Astrocyte of the hippocampus (primary cell): ENCODE results near the gene SMARCB1.

Experiments
- DNase-seq: peaks from one replicate; pipeline ENCODE4 v3.0.0; 2011; ENCODE audit warnings: low read depth, low spot score

Gene SMARCB1

DNA sequence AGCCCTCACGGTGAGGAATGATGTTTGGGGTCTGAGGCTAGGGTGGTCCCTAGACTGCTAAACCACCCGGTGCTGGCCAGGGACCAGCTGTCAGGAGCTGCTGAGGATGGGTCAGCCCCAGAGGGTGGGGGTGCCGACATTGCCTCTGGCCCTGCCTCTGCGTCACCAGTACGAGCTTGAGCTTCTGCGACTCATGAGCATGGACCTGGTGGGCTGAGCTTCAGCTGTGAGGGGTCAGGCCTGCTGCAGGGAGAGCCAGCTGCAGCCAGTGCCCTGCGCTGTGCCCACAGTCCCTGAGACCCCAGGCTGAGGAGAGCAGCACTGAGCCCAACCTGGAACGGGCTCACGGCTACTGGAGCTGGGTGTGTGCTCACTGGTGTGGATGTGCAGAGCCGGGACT is 45.0 kb downstream of the SMARCB1 start:
- DNase-seq: no peak

DNA sequence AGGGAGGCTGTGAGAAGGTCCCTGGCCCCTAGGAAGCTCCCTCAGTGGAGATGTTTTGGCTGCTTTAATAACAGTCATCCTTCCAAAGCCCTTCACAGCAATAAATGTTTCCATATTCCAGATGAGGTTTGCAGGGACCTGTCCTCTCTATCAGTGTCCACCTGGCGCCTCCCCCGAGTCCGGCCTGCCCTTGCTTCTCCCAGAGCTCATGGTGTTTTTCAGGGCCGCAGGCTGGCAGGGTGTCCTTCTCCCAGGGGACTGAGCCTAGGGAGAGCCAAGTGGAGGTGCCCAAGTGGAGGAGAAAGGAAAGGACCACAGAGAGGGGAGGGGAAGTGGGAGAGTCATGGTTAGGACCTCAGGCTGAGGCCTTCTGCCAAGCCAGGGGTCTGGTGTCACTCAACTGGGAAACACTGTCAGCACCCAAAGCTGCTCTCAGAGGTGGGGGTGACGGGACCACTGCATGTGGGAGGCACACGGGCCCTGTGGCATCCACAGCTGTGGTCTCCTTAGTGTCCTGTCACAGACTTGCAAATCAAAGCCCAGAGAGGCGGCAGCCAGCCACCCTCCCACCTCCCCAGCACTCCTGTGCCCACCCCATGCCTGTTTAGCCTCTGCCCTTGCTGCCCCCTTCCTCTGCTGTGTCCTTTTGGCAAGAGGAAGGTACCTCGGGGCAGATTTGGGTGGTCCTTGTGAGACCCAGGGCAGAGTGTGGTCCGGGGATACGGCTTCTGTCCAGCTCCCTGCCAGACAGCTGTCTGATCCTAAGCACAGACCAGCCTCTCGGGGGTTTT is 45.7 kb downstream of the SMARCB1 start:
- DNase-seq: no peak

- no peak for DNase-seq
Observed at GRCh38 chr22:23833017-23833751, 46.4 kb downstream of the SMARCB1 start.

DNA sequence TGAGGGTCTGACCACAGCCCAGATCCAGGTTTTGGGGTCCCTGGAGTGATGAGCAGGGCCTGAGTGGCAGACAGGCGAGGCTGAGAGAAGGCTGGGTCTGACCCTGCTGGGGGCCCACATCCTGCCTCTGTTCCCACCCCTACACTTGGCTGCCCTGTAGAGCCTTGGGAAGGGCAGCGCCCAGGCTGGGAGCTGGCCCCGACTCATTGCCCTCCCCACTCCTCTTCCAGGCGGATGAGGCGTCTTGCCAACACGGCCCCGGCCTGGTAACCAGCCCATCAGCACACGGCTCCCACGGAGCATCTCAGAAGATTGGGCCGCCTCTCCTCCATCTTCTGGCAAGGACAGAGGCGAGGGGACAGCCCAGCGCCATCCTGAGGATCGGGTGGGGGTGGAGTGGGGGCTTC is 47.1 kb downstream of the SMARCB1 start:
- DNase-seq: no peak

GRCh38 chr22:23834406-23834792 is 47.6 kb downstream of the SMARCB1 start:
- DNase-seq: no peak

GRCh38 chr22:23834793-23835483 is 48.2 kb downstream of the SMARCB1 start:
- no peak for DNase-seq

DNA sequence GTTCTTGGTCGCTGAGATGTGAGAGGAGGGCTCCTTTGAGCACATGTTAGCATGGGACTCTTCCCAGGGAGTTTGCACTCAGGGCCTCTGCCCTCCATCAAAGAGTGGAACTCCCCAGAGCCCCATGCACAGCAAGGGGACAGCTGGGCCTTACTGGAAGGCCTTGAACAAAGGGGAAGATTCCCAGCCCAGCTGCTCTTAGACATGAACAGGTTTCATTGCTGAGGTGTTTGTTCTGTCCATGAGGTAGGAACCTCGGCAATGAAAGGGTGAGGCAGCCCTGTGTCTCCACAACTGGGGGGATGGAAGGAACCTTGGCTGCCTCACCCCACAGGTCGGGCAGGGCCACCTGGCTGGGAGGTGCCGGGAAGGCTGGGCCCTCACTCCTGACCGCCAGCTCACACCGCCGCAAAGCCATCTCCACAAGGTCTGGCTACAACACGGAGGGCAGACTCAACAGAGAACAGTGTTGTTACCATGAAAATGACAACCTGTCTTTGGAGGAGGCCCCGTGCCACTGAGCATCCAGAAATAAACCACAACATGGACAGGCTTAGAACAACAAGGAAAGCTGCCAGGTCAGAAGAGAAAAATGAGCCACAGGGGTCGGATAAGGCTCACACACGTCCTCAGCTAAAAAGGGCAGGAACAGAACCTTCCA is 48.8 kb downstream of the SMARCB1 start:
- no peak for DNase-seq

- DNase-seq: no peak
Observed at GRCh38 chr22:23836281-23836680, 49.5 kb downstream of the SMARCB1 start.

DNA sequence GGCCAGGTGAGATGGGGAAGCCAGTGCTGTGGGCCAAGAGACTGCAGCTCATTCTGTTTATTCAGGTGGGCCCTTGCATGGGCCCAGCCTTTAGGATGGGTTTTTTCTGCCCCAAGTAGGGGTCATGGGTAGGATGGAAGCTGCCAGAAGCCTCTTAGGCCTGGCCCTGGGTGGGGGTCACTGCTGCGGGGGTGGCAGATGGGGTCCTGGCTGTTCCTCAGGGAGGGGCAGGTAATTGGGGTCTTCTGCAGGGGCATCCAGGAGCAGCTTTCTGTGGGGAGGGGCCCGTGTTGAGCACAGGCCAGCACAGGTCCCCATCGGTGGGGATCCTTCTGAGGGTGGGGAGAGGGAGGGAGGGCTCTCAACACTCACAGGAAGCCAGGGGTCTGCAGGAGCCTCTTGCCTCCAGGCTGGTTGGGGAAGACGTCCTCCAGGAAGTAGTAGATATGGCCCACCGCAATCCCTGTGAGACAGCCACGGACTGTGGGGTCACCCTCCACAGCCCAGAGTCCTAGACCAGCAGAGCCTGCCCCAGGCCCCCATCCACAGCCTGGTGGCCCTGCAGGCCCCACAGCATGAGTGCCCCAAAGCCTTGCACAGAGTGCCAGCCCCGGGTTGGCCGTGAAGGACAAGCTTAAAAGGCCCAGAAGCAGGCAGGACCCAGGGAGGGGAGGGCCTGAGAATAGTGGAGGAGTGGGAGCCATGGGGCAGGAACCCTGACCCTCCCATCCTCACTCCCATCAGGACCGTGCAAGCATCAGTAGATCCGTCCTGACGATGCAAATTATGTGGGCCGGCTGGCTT is 50.1 kb downstream of the SMARCB1 start:
- DNase-seq: no peak

DNA sequence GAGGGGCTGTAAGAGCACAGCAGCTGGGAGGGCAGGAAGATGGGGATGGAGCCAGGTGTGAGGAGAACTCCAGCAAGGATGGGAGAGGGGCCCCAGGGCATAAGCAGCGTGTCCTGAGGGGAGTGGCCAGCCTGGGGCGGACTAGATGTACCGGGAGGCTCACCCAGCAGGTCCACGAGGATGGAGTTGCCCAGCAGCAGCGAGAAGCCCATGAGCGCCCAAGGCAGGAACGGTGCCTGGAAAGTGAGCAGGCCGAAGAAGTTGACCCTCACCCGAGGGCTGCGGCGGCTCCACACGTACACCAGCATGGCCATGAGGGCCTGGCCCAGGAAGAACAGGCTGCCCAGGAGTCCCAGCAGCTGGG is 50.7 kb downstream of the SMARCB1 start:
- no peak for DNase-seq

- no peak for DNase-seq
Observed at GRCh38 chr22:23837911-23838680, 51.3 kb downstream of the SMARCB1 start.

DNA sequence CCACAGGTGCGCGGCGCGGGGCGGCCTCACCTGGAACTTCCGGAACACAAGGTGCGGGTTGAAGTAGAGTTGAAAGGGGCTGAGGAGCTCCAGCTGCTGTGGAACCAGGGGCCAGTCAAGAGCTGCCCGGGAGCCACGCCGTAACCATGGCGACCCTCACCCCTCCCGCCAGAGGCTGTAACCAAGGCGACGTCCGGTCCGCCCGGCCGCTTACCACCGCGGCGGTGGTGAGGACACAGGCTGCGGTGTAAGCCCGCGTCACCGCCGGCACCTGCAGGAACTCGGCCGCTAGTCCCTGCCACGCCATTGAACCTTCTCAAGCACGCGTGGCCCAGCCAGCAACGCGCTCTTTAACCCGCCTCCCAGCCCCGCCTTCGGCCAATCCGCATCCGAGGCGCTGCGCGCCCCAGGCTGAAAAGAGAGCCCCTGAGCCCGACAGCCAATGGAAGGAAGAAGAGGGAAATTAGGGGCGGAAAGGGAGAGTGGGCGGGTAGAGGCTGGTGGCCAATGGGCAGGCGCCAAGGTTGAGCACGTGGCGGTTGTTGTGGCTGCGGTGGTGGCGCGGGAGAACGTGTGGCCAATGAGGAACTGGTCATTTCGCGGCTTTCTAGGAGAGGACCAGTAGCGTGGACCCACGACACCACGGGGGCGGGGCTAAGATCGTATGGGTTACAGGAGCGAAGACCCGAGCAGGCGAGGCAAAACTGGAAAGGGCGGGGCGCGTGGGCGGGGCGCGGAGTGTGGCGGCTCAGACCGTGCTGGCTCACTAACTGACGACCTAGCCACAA is 52.1 kb downstream of the SMARCB1 start, which contains the start of gene DERL3:
TSS of gene DERL3 (minus strand) at position 326 of the 788 bp plus-strand sequence. CDS start at position 307, 19 bp downstream.
- DNase-seq: peak; percentile 98

GRCh38 chr22:23840026-23840425 is 53.3 kb downstream of the SMARCB1 start:
- DNase-seq: no peak

- no peak for DNase-seq
Observed at GRCh38 chr22:23841292-23841691, 54.5 kb downstream of the SMARCB1 start.

GRCh38 chr22:23841736-23842445 is 55.1 kb downstream of the SMARCB1 start:
- no peak for DNase-seq

DNA sequence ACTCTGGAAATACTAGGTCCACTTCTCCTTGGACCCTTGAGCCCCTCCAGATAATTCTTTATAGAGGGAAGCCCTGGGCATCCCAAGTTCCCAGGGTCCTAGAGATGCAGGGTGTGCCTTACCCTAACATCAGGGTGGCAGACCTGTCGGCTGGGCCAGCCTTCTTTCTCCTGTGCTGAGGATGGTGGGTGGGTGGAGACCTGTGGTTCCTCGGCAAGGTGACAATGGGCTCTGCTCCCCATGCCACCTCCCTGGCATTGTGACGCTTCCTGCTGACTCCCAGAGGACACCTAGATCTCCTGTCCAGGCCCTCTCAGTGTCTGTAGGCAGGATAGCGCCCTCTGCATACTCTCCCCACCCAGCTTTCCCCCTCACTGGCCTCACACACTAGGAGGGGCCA is 55.8 kb downstream of the SMARCB1 start:
- no peak for DNase-seq

- DNase-seq: no peak
Observed at GRCh38 chr22:23844739-23845202, 58.0 kb downstream of the SMARCB1 start.

- no peak for DNase-seq
Observed at GRCh38 chr22:23845265-23846080, 58.7 kb downstream of the SMARCB1 start.
